Raji (cell line): ENCODE measurements around the gene TMC6.

ENCODE experiments used
- POLR2A ChIP-seq: IDR thresholded peaks from 2 replicates; pipeline ENCODE4 v1.6.1; 2011; ENCODE audit warnings: low read depth, low read length, control low read depth; ENCODE audit not compliant: insufficient read depth

The TMC6 gene

DNA sequence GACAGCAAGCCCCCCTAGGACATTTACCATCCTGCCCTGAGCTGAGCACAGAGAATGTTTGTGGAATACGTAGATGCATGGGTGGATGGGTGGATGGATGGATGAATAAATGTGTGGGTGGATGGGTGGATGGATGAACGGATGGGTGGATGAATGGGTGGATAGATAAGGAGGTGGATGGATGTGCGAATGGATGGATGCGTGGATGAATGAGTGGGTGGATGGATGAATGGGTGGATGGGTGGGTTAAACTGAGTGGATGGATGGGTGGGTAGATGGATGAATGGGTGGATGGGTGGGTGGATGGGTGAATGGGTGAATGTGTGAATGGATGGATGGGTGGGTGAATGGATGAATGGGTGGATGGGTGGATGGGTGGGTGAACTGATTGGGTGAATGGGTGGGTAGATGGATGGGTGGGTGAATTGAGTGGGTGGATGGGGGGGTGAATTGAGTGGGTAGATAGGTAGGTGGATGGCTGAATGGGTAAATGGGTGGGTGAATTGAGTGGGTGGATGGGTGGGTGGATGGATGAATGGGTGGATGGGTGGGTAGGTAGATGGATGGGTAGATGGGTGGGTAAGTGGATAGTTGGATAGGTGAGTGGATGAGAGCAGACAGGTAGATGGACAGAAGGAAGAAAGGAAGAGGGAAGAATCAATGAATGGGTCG lies 5.2 kb downstream of the TMC6 start:
- TF ChIP-seq POLR2A: no peak

DNA sequence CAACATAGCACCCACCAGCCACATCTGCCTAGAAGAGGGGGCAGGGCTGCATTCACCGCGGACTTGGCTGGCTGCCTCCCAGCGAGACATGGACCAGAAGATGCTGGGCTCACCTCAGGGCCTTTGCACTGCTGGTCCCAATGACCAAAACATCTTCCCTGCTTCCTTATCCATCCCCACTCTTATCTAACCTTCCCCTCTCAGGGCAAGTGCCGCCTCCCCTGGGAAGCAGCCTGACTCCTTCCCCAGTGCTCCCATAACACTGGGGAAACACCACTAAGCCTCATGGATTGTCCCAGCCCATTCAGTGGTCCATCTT lies 5.7 kb downstream of the TMC6 start:
- TF ChIP-seq POLR2A: no peak

DNA sequence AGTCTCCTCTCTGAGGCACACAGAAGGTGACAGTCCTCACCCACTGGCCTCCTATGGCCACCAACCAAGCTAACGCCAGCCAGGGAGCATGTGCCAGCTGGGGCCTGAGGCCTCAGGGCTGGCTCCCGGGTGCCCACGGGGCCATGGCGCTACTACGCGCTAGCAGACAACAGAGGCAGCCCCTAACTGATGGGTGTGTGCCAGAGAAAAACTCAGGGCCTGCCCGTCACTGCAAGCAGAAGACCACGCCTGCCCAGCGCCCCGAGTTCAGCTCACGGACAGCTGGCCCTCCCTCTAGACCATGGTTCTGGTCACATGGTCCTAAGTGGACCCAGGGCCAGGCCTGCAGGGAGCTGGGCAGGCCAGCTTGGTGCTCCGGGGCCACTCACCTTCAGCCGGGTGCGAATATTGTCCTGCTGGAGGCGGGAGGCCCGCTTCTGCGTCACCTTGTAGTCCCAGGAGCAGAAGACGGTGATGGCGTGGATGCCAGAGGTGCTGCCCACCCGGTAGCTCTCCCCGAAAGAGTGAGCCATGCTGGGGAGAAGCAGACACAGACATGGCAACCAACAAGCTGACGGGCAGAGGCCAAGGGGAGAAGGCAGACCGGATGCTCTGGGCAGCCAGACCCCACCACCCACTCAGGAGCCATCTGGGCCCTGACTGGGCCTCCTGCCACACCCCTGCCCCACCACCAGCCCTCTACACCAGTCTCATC lies 6.2 kb downstream of the TMC6 start:
- no peak for TF ChIP-seq POLR2A

DNA sequence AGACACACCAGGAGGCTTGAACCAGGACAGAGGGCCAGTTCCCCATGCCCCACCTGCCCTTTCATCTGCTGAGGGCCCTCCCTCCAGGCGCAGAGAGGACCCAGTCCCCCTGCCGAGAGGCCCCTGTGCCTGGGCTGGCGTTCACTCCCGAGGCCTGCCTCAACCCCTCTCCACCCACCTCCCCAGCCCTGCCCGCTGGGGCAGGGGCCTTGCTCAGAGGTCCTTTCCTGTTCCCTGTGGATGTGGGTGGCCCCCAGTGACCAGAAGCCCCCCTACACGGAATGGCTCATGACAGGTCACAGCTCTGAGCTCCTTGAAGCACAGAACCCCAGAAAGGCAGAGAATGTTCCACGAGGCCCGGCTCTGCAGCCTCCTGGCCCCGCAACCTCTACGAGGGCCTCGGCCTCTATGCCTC lies 6.7 kb downstream of the TMC6 start:
- no peak for TF ChIP-seq POLR2A

DNA sequence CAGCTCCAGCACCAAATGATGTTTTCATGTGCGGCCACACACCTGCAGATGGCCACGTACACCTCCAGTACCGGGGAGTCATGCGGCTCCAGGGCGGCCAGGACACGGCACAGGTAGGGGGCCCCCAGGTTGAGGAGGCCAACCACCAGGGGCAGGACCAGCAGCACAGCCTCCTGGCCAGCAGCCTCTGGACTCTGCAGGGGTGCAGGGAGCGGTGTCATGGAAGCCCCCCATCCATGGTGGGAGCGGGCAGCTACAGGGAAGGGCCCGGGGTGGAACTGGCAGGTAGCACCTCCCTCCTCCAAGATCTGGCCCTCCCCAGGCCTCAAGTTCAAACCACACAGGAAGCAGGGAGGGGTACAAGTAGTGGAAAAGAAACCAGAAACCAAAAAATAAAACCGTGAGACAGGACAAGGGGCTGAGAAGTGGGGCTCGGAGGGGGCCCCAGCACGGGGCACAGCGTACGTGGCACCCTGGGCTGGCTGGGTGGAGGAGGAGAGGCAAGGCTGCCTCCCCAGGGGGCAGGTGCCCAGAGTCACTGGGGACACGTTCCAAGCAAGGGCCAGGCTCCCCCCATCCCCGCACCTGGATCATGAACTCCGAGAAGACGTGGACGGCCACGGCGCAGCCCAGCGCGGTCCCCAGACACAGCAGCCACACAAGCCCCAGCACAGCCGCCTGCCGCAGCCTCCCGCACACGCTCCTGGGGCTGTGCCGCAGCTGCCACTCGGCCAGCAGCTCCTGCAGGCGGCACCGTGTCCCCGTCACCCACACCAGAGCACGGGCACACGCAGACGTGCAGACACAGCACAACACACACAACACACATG lies 7.4 kb downstream of the TMC6 start:
- TF ChIP-seq POLR2A: no peak

GRCh38 chr17:78120537-78120936 lies 8.0 kb downstream of the TMC6 start:
- TF ChIP-seq POLR2A: no peak

DNA sequence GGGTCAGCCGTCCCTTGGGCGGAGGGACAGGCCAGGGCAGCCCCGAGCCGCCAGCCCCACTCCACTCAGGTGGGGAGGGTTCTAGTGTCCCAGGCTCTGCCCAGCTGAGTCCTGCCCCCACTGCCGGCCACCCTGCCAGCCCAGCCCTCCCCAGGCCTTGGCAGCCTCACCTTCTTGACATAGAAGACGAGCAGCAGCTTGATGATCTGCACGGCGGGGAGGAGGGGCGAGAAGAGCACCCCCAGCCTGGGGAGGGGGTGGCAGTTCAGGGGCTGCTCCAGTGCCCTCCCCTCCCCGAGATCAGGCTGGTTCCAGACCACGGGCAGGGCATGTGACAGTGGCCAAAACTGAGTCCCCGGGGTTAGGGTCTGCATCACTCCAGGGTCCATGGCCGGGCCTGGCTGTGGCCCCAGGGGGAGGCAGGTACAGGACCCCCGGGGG lies 9.7 kb downstream of the TMC6 start:
- no peak for TF ChIP-seq POLR2A

DNA sequence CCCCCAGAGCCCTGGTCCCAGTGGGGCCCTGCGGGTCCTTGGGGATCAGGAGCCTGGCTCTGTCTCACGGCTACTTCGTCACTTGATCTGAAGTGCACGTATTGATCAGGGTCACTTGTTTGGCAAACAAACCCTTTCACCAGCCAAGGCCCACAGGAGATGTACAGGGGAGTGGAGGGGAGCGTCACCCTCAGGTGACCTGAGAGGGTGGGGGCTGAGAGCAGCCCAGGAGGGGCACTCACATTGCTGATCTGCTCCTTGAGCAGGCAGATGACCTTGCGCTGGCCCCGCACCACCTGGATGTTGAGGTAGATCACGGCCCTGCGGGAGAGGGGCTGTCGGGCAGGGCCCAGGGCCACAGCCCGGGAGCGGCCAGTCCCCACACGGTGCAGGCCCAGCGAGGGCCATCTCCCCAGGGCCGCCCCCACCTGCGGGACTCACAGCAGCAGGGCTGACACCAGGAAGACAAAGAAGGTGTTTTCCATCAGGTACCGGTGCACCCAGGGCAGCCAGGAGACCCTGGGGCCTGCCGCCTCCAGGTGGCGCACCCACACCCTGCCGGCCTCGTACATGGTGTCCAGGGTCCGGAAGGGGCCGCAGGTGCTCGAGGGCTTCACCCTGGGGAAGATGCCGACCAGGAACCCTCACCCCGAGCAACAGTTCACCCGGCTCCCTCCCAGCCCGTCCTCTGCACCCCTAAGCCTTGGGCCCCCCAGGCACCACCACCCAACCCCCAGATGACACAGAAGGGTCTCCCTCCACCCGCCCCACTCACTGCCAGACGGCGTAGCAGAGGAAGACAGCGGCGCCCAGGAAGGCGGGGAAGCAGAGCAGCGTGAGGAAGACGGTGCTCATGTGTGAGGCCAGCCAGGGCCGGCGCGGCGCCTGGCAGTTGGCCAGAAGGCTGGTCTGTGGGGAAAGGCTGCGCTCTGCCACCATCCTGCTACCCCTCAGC lies 11.3 kb downstream of the TMC6 start:
- TF ChIP-seq POLR2A: no peak

DNA sequence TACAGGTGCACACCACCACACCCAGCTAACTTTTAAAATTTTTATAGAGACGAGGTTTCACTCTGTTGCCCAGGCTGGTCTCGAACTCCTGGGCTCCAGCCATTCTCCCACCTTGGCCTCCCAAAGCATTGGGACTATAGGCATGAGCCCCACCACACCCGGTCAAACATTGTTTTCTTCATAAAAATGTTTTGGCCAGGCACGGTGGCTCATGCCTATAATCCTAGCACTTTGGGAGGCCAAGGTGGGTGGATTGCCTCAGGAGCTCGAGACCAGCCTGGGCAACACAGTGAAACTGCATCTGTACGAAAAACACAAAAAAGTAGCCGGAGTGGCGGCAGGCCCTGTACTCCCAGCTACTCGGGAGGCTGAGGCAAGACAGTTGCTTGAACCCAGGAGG lies 12.1 kb downstream of the TMC6 start:
- no peak for TF ChIP-seq POLR2A

DNA sequence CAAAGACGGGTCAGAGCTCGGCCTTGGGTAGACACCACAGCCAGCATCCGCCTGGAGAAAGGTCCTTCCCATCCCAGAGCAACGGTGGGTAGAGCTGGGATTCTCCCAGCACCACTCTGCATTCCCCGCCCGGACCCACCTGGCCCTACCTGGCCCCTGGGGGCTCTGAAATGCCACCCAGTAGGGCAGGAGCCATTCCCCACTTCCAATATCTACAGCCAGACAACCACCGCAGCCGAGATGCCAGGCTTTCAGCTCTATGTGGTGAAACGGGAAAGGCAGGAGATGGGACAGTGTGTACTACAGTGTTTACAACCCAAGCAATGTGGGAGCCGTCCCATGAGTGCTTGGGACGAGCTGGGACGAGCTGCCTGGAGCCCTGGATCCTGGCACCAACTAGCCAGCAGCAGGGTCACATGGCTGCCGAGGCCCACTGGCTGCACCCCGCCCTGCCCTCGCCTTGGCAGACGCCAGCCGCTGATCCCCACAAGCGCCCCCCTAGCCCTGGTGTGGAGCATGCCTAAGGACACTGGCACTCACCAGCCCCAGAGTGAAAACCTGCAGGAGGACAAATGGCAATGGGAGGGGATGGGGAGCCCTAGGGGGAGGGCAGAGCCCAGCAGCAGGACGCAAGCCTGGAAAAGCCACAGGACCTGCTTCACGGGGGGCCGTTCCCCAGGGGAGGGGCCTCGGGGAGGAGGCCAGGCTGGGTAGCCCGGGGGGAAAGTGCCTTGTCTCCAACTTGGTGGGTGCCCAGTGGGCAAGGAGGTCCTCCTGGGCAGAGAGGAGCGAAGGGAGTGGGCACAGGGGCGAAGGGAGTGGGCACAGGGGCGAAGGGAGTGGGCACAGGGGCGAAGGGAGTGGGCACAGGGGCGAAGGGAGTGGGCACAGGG lies 13.5 kb downstream of the TMC6 start:
- no peak for TF ChIP-seq POLR2A

DNA sequence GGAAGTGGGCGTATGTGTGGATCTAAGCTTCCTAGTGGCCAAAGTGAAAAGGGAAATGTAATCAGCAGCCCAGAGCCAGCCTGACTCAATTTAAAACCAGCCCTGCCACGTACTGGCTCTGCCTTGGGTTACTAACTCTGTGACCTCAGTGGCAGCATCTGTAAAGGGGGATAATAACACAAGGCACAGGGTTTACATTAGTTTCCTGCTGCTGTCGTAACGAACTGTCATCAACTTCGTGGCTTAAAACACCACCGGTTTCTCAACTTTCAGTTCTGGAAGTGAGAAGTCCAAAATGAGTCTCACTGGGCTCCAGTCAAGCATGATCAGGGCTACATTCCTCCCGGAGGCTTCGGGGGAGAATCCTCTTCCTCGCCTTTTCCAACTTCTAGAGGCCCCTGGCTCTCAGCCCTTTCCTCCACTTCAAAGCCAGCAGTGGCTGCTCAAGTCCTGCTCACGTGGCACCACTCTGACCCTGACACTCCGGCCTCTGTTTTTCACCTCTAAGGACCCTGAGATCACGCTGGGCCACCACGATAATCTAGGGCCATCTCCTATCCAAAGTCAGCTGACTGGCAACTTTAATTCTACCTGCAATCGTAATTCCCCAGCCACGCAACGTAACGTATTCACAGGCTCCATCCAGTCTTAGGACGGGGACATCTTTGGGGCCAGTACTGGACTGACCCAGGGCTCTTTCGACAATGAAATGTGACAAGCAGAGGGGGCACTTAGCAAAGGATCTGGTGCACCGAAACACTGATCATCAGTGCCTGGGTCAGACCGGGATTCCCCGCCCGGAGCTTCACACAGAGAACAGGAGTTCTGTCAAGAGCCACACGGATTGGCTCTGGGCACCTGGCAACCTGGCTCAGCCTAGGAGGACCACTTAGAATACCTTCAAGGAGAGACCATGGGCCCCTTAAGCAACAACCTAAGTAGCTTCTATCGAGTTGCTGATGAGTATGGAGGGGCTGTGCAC lies 14.5 kb downstream of the TMC6 start:
- TF ChIP-seq POLR2A: no peak

GRCh38 chr17:78112518-78113471 lies 15.8 kb downstream of the TMC6 start:
- TF ChIP-seq POLR2A: 0 out of 2 replicates have a peak, but pooled peaks have one; percentile 18
